K562 (cell line): Measurements from ENCODE around the gene SAMD14. TPM values are rescaled to one million over a fixed set of nuclear protein-coding genes. Genes with fewer than 3 reads are reported as not detected.

ENCODE experiments used
- HLTF ChIP-seq: fragments of 450-650 bp; IDR thresholded peaks from 2 replicates; pipeline ENCODE4 v1.6.1; 2016
- ILK ChIP-seq: fragments of 450-650 bp; IDR thresholded peaks from 2 replicates; pipeline ENCODE4 v1.6.1; 2016; ENCODE audit warnings: missing genetic modification characterization, low read depth, mild to moderate bottlenecking, missing compliant biosample characterization, moderate library complexity, borderline replicate concordance
- LARP7 ChIP-seq: fragments of 450-650 bp; IDR thresholded peaks from 2 replicates; pipeline ENCODE4 v1.6.1; 2016
- NR2C2 ChIP-seq, 2 experiments: fragments of 200-800 bp in 1 of 2; sonication (Bioruptor generic) in 1 of 2; sonication (generic) in 1 of 2; formaldehyde crosslinking in 1 of 2; IDR thresholded peaks; 2 replicates each; pipeline versions ENCODE4 v1.6.1 to v1.8.0; 2016 to 2022; ENCODE audit warnings: mild to moderate bottlenecking in 1 of 2, missing compliant biosample characterization in 1 of 2, missing genetic modification characterization in 1 of 2, missing genetic modification reagents in 1 of 2
- SRSF3 ChIP-seq: fragments of 200-400 bp; formaldehyde crosslinking; IDR thresholded peaks from 2 replicates; pipeline ENCODE4 v1.6.1; 2016; ENCODE audit warnings: mild to moderate bottlenecking, low read length, moderate library complexity; ENCODE audit not compliant: insufficient read depth
- TCFL5 ChIP-seq: fragments of 250-450 bp; sonication (Bioruptor Pico); conservative IDR thresholded peaks from 2 replicates; pipeline ENCODE4 v1.6.1; 2021; ENCODE audit warnings: mild to moderate bottlenecking, moderate library complexity, matching md5 sums
- TEAD1 ChIP-seq, 2 experiments: fragments of 450-650 bp in 1 of 2; sonication (generic) in 1 of 2; formaldehyde crosslinking; IDR thresholded peaks; 2 replicates each; pipeline versions ENCODE4 v1.4.0 to v1.8.0; 2020 to 2022; ENCODE audit warnings: mild to moderate bottlenecking in 2 of 2, missing genetic modification reagents in 1 of 2
- polyA plus RNA-seq, 8 experiments: library from polyadenylated mRNA; depleted of rRNA in 4 of 8; stranded (reverse) in 5 of 8; unstranded in 3 of 8; fragments of >200 nt; fragmentation: Nextera tagmentation in 2 of 8; fragmentation: Illumina TruSeq in 1 of 8; extraction: Ambion mirVana in 2 of 8; extraction: Trizol in 1 of 8; gene quantifications; 2 replicates each; pipeline versions ENCODE4 v1.2.1 to v1.2.3, GENCODE V29; 2011 to 2014; ENCODE audit warnings: inconsistent platforms in 1 of 8, missing spikeins in 1 of 8
- total RNA-seq, 7 experiments: library from RNA; depleted of rRNA in 6 of 7; stranded (reverse); fragments of >200 nt in 6 of 7; fragmentation: Illumina TruSeq in 2 of 7; extraction: Trizol in 2 of 7; gene quantifications; 2 replicates each; pipeline versions ENCODE4 v1.2.1 to v1.2.3, GENCODE V29; 2011 to 2021; ENCODE audit warnings: low replicate concordance in 1 of 7
- TF ChIP-seq, protein P1 (sequence below): fragments of 250-450 bp; sonication (Bioruptor Pico); IDR thresholded peaks from 2 replicates; pipeline ENCODE4 v1.8.0; 2021; ENCODE audit warnings: borderline replicate concordance, mild to moderate bottlenecking, moderate library complexity; ENCODE audit not compliant: poor library complexity, severe bottlenecking
- TF ChIP-seq, protein P2 (sequence below): fragments of 200-800 bp; sonication (Bioruptor generic); IDR thresholded peaks from 2 replicates; pipeline ENCODE4 v1.6.1; 2017; ENCODE audit warnings: missing genetic modification characterization, missing compliant biosample characterization
- TF ChIP-seq, protein P3 (sequence below): fragments of 450-650 bp; formaldehyde crosslinking; IDR thresholded peaks from 2 replicates; pipeline ENCODE4 v1.4.0; 2020; ENCODE audit warnings: mild to moderate bottlenecking, moderate library complexity

SAMD14 gene
- total and polyA plus RNA-seq, 9 of the 15 experiments (the other 6 are each of a cell fraction or from before 2014, with no cell fraction given), result 0.04 to 0.07 TPM; not detected in 7

GRCh38 chr17:50151937-50152547 is 22.1 kb upstream of the SAMD14 start (continued):
- TF ChIP-seq ILK (tag), result no peak
- TF ChIP-seq NR2C2 (CRISPR knock-in tag; IDR thresholded peaks at IDR 0.05), result no peak
- 0 out of 2 replicates have a peak, but pooled peaks have one; percentile 4 for TF ChIP-seq NR2C2 (tag; IDR thresholded peaks at IDR 0.05)
- no peak for TF ChIP-seq TEAD1 (CRISPR knock-in tag; IDR thresholded peaks at IDR 0.05)
- 0 out of 2 replicates have a peak, but pooled peaks have one; percentile 29 for TF ChIP-seq HLTF
- TF ChIP-seq, protein P1, sequence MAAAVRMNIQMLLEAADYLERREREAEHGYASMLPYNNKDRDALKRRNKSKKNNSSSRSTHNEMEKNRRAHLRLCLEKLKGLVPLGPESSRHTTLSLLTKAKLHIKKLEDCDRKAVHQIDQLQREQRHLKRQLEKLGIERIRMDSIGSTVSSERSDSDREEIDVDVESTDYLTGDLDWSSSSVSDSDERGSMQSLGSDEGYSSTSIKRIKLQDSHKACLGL (CRISPR knock-in tag), result no peak
- no peak for TF ChIP-seq LARP7
- TF ChIP-seq SRSF3, result no peak
- TF ChIP-seq, protein P2, sequence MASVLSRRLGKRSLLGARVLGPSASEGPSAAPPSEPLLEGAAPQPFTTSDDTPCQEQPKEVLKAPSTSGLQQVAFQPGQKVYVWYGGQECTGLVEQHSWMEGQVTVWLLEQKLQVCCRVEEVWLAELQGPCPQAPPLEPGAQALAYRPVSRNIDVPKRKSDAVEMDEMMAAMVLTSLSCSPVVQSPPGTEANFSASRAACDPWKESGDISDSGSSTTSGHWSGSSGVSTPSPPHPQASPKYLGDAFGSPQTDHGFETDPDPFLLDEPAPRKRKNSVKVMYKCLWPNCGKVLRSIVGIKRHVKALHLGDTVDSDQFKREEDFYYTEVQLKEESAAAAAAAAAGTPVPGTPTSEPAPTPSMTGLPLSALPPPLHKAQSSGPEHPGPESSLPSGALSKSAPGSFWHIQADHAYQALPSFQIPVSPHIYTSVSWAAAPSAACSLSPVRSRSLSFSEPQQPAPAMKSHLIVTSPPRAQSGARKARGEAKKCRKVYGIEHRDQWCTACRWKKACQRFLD (CRISPR knock-in tag), result no peak; the same call in 1 of the 2 replicates
- TF ChIP-seq, protein P3, sequence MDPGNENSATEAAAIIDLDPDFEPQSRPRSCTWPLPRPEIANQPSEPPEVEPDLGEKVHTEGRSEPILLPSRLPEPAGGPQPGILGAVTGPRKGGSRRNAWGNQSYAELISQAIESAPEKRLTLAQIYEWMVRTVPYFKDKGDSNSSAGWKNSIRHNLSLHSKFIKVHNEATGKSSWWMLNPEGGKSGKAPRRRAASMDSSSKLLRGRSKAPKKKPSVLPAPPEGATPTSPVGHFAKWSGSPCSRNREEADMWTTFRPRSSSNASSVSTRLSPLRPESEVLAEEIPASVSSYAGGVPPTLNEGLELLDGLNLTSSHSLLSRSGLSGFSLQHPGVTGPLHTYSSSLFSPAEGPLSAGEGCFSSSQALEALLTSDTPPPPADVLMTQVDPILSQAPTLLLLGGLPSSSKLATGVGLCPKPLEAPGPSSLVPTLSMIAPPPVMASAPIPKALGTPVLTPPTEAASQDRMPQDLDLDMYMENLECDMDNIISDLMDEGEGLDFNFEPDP (CRISPR knock-in tag), result no peak
- TF ChIP-seq TCFL5 (CRISPR knock-in tag), result no peak
